Subcutaneous preadipocyte (primary cell): ENCODE measurements around the gene CMTM4. TPM values are rescaled to one million over a fixed set of nuclear protein-coding genes. Genes with fewer than 3 reads are reported as not detected.

Experiments
- small RNA-seq: library from RNA; depleted of rRNA; stranded (forward); fragments of <200 nt; gene quantifications from one replicate; pipeline ENCODE3, GENCODE V24; 2012
- total RNA-seq: library from RNA; depleted of rRNA; stranded (reverse); fragments of >200 nt; gene quantifications from 2 replicates; pipeline ENCODE4 v1.2.3, GENCODE V29; 2012

CMTM4 gene
- total RNA-seq = 16.9 and 20.3 TPM in 2 replicates

GRCh38 chr16:66696669-66697630 lies at the start of gene CMTM4:
Gene CMTM4 (minus strand): TSS chr16:66696743. CDS start chr16:66696525, 218 bp downstream.

GRCh38 chr16:66604376-66605176 lies 92.0 kb downstream of the CMTM4 start, which contains the start of gene CMTM3:
Gene CMTM3 (plus strand): TSS chr16:66604704. CDS start chr16:66604806, 102 bp downstream.

GRCh38 chr16:66578651-66579531 lies 117.7 kb downstream of the CMTM4 start, which contains the start of gene CMTM2:
Gene CMTM2 (plus strand): TSS chr16:66579463. CDS start chr16:66579608, 145 bp downstream.

GRCh38 chr16:66566051-66566901 lies 130.3 kb downstream of the CMTM4 start, which contains the start of gene CMTM1:
Gene CMTM1 (plus strand): TSS chr16:66566439. CDS start chr16:66566514, 75 bp downstream.

Small RNAs within 50 kb of the gene (small RNA-seq; reads per million reads assigned to genes)
- gene CKLF-CMTM1 = not detected

Other genes with a start within 250 kb of the CMTM4 start
- 25.4 and 26.8 TPM in 2 replicates for gene TK2, start 146.6 kb downstream of the CMTM4 start, total RNA-seq
- gene CKLF, start 144.2 kb downstream of the CMTM4 start, total RNA-seq = 42.0 and 50.3 TPM in 2 replicates
- gene CMTM1, start 130.3 kb downstream of the CMTM4 start, total RNA-seq = 1.8 TPM in 2 replicates
- not detected in 2 replicates for gene CMTM2, start 117.3 kb downstream of the CMTM4 start, total RNA-seq
- gene CMTM3, start 92.0 kb downstream of the CMTM4 start, total RNA-seq = 15.8 and 17.4 TPM in 2 replicates
- 67.6 and 76.4 TPM in 2 replicates for gene DYNC1LI2, start 54.9 kb upstream of the CMTM4 start, total RNA-seq
- not detected in 2 replicates for gene TERB1, start 104.8 kb upstream of the CMTM4 start, total RNA-seq
- gene NAE1, start 134.2 kb upstream of the CMTM4 start, total RNA-seq = 79.4 and 81.3 TPM in 2 replicates
- gene CA7, start 147.7 kb upstream of the CMTM4 start, total RNA-seq = not detected in 2 replicates
- gene PDP2, start 183.8 kb upstream of the CMTM4 start, total RNA-seq = 8.8 and 14.3 TPM in 2 replicates
- gene CDH16, start 222.1 kb upstream of the CMTM4 start, total RNA-seq = not detected in 2 replicates
- 0.98 and 1.5 TPM in 2 replicates for gene RRAD, start 228.8 kb upstream of the CMTM4 start, total RNA-seq
- gene CIAO2B, start 237.7 kb upstream of the CMTM4 start, total RNA-seq = 92.9 and 125 TPM in 2 replicates
- gene CES2, start 238.8 kb upstream of the CMTM4 start, total RNA-seq = 34.2 and 39.3 TPM in 2 replicates